ENCODE measurements around the gene ZNF555. TPM values are rescaled to one million over a fixed set of nuclear protein-coding genes. Genes with fewer than 3 reads are reported as not detected.

Gene ZNF555
- total and polyA plus RNA-seq, 9 of the 15 experiments (the other 6 are each of a cell fraction or from before 2014, with no cell fraction given) = 2.0 to 6.7 (median 5.4) TPM

- TF ChIP-seq ZBTB11 (CRISPR knock-in tag; IDR thresholded peaks at IDR 0.05) = no peak
- no peak for TF ChIP-seq NFATC3 (IDR thresholded peaks at IDR 0.05)
- no peak for TF ChIP-seq HNRNPLL (IDR thresholded peaks at IDR 0.05; ENCODE audit: low read depth, low read length, poor library complexity, severe bottlenecking)
Measured at GRCh38 chr19:2850256-2850925, 9.1 kb downstream of the ZNF555 start (continued).

DNA sequence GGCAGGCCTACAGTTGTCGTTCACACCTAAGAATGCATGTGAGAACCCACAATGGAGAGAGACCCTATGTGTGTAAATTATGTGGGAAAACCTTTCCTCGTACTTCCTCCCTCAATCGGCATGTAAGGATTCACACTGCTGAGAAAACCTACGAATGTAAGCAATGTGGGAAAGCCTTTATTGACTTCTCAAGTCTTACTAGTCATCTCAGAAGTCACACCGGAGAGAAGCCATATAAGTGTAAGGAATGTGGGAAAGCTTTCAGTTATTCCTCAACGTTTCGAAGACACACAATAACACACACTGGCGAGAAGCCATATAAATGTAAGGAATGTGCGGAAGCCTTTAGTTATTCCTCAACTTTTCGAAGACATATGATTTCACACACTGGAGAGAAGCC lies 11.3 kb downstream of the ZNF555 start:
- no peaks in the 10 kb centered on the region for H3K27me3 ChIP-seq (ENCODE audit: control insufficient read depth in 2 of 2, insufficient read depth in 2 of 2, low read length in 2 of 2)
- H3K4me3 ChIP-seq = no peak overlapping the region
- TF ChIP-seq ZEB2 (IDR thresholded peaks at IDR 0.05) (peak; percentile 22; the same call in 1 of the 2 replicates), ZNF274 (IDR thresholded peaks at IDR 0.05; ENCODE audit: borderline replicate concordance, low read depth, low read length) (0 out of 2 replicates have a peak, but pooled peaks have one; percentile 16), ZNF318 (IDR thresholded peaks at IDR 0.05; ENCODE audit: borderline replicate concordance in 1 of 2, low read depth in 1 of 2) (0 out of 4 replicates have a peak, but pooled peaks of 1 of the 2 experiments have one; percentile 13), ZNF75A (CRISPR knock-in tag; IDR thresholded peaks at IDR 0.05) (peak; percentile 93), ZNF354B (CRISPR knock-in tag; IDR thresholded peaks at IDR 0.05) (no peak)
- no peak overlapping the region for H3K4me2 ChIP-seq (ENCODE audit: insufficient read depth, low read length)
- no peaks in the 10 kb centered on the region for H3K4me1 ChIP-seq (replicated peaks in 1 of 2; ENCODE audit: control insufficient read depth in 2 of 2, insufficient read depth in 2 of 2, low read length in 2 of 2)
- H3K36me3 ChIP-seq (ENCODE audit: control insufficient read depth, insufficient read depth, low read length) = peaks cover 37% of the 10 kb centered on the region
- peaks cover 35% of the 10 kb centered on the region for H3K9me3 ChIP-seq (replicated peaks; ENCODE audit: control insufficient read depth, insufficient read depth, low read depth, low read length)
- H3K9ac ChIP-seq (ENCODE audit: insufficient read depth in 1 of 2, low read depth in 2 of 2, low read length in 2 of 2) = no peak overlapping the region
- DNase-seq (ENCODE audit: extremely low read depth in 1 of 4, low spot score in 3 of 4) (no peak), ATAC-seq (no peak), FAIRE-seq (no peak)
- H2AFZ ChIP-seq (ENCODE audit: low read depth, low read length) = no peak overlapping the region
- H3K9me1 ChIP-seq (ENCODE audit: control insufficient read depth, insufficient read depth, low read length) = no peaks in the 10 kb centered on the region
- BruUV-seq (replicated peaks) = no TSS peak
- H3K79me2 ChIP-seq (ENCODE audit: control insufficient read depth, insufficient read depth, low read length) = no peaks in the 10 kb centered on the region; the same call in 2 of the 3 replicates
- 90% methylated on average over 10 of the region's 10 CpGs for WGBS (ENCODE audit: insufficient coverage, low coverage, missing lambda C conversion rate)
- ChIA-PET CTCF (ENCODE audit: low intra/inter-chr PET ratio) (no interaction called here), POLR2A (no interaction called here)
- in situ Hi-C loops (cut with MboI) = no loop called here
- intact Hi-C loops (cut with micrococcal nuclease) = no loop called here
- no peak overlapping the region for H3K27ac ChIP-seq (ENCODE audit: extremely low read depth, low read depth, low read length)
- H4K20me1 ChIP-seq (replicated peaks; ENCODE audit: control insufficient read depth, insufficient read depth, low read length) = no peaks in the 10 kb centered on the region

Data from K562 (cell line).